Measurements from ENCODE around the gene SND1.

The SND1 gene

DNA sequence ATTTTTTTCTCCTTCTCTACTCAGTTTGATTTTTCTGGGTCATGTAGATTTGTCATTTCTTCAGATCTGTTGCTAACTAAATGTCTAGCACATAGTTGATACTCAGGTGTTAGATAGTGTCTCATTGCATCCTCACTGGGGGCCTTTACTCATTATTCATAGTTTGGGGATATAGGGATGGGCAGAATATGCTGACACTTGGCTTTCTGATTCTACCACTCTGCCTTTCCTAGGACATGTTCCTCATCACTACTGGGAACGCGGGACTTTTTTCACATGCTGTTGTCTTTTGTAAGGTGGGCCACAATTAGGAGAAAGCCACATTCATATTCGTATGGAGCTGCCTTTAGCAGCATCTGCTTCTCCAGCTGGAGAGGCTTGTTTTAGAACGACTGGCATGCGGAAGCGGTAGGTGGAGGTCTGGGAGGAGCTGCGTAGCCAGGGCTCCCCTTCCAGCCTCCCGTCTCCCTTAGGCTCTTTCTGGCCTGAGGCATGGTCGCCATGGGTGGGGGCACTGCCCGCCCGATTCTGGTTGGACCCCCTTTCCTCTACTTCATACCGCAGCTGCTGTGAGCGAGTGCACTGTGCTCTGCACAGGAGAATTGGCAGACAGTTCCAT, 78.8 kb downstream of the SND1 start:
- DNase-seq (ENCODE audit: low spot score), result no peak

DNA sequence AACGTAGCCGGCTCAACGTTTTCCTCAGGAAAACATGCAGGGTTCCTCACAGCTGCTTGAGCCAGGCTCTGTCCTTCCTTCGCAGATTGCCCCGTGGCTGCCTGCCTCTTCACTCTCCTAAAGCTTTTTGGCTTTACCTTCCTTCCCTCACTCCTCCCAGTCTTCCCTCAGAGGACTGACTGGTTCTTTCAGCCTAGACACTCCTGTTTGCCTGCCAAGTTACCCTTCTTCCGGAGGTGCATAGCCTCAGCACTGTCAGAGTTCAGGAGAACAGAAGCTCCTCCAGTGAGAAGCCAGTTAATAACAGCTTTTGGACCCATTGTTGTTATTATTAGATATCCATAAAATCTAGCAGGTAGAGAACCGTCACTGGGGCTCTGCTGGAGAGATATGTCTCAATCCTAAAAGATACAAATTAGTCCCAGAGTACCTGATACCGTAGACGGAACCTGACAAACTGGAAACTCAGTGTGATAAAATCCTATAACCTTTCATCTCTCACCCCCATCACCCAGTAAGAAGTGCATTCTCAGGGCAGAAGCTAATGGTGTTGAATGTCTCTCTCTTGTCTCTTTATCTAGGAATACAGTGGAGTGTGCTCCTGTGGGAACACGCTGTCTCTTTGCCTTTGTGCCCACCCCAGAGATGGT, 79.6 kb downstream of the SND1 start:
- no peak for DNase-seq (ENCODE audit: low spot score)

DNA sequence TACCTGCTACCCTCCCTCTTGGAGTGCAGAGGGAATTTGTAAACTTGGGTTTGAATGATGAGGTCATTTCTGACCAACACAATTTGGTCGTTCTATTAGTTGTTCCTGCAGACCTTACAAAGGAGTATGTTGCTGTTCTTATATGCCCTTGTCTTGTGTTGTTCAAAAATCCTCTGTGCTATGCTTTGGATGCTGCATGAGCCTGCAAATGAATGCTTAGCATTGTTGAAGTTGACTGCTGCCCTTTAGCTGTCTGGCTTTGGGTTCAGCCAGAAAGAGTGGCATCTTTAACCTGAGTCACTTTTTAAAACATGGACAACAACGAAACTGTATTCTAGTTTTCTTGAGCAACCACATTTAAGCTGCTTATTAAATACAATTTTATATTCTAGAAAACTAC, 80.3 kb downstream of the SND1 start:
- DNase-seq (ENCODE audit: low spot score), result no peak

GRCh38 chr7:127733986-127734385, 82.0 kb downstream of the SND1 start:
- DNase-seq (ENCODE audit: low spot score), result no peak

DNA sequence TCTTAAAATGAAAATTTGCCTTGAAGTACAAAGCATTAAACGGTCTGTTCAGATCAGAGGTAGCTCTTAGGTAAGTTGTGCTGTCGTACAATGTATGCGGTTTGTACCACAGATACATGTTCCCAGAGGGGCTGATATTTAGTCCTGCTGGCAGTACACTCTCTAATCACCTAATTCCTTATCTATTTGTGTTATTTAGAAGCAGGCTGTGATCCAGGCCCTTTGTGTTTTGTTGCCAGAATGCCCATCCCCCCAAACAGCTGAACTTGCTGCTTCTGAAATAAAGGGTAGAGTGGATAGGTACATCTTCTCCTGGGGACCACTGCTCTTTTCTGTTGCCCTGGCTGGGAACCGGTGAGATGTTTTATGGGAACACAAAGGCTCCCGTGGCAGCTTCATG, 84.5 kb downstream of the SND1 start:
- no peak for DNase-seq (ENCODE audit: low spot score)

GRCh38 chr7:127738859-127739258, 86.9 kb downstream of the SND1 start:
- no peak for DNase-seq (ENCODE audit: low spot score)

DNA sequence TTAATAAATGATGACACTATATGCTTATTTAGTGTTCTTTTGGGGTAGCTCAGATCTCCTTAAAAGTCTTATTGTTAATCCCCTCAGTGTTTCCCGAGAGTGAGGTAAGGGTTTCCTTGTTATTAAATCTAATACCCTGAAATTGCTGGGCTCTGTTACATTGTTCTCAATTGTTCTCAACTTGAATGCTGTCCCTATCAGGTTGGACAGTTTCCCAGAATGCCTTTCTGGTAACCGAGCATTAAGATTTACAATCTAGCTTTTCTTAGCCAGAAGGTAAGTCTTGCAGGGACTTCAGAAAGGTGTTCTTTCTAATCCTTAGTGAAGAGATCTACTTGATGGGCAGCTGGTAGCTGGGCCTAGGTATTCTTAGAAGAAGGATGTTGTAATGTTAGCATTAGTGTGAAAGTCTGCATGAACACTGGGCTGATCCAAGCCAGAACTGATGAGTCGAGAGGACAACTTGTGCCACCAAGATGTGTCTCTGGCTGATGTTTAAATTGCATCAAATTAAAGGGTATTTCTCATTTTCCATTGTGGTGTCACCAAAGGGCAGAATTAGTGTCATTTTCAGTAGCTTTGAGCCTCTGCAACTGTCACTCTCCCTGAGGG, 89.9 kb downstream of the SND1 start:
- no peak for DNase-seq (ENCODE audit: low spot score)

- no peak for DNase-seq (ENCODE audit: low spot score)
Observed at GRCh38 chr7:127745445-127745844, 93.5 kb downstream of the SND1 start.

DNA sequence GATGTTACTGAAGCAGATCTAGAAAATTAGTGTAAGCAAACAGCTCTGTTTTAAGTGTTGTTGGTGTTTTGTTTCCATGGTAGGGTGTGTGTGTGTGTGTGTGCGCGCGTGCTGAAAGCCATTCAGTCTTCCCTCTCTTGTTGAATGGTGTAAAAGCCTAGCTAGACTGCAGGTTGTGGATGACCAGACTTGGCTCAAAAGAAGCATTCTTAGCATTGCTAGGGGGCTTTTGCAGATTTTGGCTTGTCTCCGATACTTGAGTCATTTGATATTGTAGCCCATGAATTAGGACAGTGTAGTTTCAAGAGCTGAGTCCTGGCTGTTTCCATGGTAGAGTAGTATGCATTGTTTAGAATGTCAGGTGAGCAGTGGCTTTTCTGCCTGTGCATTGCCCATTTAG, 99.1 kb downstream of the SND1 start:
- no peak for DNase-seq (ENCODE audit: low spot score)

DNA sequence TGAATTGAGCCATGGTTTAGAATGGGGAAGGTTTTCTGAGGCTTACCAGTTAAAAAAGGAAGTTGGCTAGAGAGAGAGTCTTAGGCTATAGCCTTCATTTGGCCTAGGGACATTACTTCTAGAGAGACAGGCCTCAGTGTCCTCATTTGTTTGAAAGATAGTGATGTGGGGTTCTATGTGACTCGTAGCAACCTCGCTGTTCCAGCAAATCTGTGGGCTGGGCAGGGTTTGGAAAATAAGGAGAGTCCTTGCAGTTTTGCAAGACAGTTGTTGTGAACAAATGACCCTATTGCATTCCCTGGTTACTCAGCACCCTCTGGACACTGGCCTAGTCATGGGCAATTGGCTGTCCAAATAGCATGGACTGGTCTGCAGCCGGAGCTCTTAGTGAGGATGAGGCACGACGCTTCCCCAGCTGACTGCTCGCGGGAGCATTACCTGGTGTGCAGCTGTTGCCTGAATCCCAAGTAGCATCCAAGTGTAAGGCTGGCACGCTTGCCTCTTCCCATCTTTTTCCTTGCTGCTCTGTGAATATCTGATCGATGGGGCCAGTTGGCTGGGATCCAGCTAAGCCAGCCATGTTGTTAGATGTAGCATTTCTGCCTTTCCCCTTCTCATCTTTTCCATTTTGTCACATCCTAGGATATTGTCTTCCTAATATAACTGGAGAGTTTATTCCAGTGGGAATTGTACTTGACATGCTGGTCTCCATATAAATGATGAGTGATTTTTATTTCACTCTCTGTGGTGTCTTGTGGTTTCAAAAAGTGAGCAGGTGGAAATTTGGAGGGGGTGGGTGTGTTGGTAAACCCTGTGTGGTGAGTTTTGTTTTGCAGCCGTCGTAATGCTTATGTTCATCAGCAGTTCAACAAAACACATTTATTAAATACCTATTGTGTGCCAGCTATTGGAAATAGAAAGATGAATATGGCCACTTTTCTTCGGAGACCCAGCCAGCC, 99.8 kb downstream of the SND1 start:
- no peak for DNase-seq (ENCODE audit: low spot score)

DNA sequence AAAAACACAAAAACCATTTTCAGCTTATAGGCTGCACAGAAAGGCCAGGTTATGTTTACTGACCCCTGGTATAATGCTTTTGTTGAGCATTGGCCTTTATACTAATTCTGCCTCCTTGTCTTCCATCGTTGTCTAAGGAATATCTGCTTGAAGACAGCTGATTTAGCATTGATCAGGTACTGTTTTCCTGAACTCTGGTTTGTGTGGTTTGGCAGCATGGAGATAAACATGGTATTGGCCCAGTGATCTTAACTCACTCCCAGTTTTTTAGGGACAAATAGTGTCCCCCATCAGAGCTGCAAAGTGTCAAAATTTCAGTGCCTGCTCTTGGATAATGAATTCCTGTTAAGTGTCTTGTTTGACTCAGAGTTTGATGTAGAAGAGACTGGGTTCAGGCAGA, 100.8 kb downstream of the SND1 start:
- DNase-seq (ENCODE audit: low spot score), result no peak

DNA sequence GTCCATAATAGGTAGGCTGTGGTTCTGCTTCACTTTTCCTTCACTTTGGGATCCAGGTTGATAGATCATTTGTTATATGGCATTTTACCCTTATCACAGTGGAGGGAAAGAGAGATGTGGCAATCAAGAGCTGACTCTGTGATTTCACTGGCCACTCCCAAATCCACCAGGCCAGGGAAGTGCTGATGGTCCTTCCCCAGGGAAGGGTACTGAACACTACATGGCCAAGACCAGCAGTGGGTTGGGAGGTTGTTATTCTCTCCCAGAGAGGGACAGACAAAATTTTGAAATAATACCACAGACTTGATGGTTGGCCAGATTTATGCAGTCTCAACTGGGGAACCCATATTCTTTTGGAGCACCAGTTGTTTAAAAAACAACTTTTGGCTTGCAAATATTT, 102.5 kb downstream of the SND1 start:
- no peak for DNase-seq (ENCODE audit: low spot score)

- no peak for DNase-seq (ENCODE audit: low spot score)
Observed at GRCh38 chr7:127755521-127755920, 103.5 kb downstream of the SND1 start.

DNA sequence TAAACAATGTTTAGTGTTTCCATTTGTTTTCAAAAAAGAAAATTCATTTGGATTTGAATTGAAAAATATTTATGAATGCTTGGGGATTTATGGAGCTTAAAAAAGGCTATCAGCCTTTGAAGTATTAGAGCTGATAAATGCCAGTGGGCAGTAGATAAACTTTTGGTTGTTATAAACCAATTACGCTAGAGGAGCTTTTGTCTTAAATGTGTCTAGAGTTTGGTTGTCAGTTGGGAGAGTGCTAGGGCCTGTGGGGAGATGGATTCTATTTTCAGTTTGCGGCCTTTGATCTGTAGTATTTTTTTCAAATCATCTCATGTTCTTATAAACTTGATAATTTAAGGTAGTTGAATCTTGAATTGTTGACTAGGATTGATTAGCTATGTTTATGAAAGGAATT, 104.0 kb downstream of the SND1 start:
- no peak for DNase-seq (ENCODE audit: low spot score)

DNA sequence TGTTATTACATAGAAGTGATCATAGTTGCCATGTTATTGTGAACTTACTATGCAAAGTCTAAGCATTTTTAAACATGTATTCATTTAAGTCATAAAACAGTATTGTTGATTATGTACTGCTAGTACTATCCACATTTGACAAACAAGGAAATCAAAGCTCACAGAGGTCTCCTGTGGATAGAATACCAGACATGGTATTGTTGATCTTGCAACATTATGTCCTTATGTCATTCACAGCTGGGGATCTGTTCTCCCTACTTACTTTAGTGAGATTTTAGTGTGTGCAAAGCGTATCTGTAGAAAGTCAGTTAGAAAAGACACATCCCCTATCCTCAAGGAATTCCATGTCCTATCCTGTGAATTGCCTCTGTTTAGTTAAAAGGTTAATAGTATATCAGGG, 106.1 kb downstream of the SND1 start:
- DNase-seq (ENCODE audit: low spot score), result no peak

DNA sequence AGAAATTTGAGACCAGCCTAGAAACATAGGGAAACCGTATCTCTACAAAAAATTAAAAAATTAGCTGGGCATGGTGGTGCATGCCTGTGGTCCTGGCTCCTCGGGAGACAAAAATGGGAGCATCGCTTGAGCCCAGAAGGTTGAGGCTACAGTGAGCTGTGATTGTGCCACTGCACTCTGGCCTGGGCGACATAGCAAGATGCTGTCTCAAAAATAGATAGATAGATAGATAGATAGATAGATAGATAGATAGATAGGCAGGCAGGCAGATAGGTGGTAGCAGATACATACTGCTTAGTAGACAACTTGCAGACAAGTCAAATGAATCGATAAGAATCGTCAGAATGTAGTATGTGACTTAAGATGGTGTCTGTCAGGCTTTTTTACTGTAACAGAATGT, 106.9 kb downstream of the SND1 start:
- no peak for DNase-seq (ENCODE audit: low spot score)

GRCh38 chr7:127759945-127760421, 108.0 kb downstream of the SND1 start:
- no peak for DNase-seq (ENCODE audit: low spot score)

DNA sequence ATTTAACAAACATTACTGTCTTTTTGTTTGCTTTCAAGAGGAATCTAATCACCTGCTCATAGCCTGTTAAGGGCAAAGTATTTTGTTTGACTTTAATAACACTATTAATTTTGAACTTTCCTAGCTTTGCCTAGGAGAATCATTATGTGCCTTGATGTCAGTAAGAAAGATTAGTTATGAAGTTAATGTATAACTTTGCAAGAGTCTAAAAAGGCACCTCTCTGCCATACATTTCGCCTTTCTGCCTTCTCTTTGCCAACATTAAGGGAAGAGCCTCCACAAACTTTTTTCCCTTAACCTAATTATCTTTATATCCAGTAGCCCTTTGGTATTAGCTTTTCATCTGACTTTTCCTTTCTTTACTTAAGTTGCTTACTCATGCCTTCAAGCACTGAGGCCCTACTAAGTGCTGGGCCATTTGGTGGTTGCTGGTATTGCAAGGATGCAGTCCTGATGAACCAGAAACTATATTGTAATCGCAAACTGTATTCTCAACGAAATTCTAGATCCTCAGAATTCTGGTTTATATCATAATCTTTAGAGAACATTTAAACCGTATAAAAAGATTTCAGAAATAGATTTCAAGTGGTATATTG, 108.5 kb downstream of the SND1 start:
- DNase-seq (ENCODE audit: low spot score), result no peak

DNA sequence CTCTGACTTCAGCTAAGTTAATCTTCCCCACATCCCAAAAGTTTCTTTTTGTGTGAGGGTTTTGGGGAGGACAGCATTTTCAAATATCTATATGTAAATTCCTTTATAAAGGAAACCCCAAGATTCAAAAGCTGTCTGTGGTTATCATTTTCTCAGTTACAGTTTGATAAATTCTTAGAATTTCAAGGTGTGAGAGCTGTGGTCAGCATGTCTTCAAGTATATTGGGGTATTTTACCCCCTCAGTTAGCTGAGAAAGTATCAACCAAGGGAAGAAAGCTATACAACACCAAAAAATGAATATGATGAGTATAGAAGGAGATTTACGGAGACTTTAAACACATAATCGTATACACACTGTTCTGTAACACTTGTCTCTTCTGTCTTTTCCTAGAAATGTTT, 109.2 kb downstream of the SND1 start:
- DNase-seq (ENCODE audit: low spot score), result no peak

DNA sequence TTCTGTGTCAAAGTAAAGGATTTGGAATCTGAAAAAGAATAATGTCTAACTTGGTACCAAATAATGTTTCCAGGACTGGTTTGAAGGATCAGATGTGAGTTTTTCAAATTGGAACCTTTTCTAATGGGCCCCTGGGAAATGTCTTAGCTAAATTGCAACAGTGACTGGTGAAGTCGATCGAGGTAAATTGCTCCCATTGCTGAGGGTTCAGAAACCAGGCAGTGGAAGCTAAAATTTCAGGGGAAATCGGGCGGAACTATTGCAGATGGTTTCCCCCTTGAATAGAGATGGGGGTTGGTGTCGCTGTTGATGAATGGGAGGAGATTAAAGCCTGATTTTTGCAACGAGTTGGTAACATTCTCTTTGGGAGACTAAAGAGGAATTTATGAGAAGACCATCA, 112.7 kb downstream of the SND1 start:
- DNase-seq (ENCODE audit: low spot score), result no peak

- DNase-seq (ENCODE audit: low spot score), result no peak
Observed at GRCh38 chr7:127765150-127765549, 113.2 kb downstream of the SND1 start.

DNA sequence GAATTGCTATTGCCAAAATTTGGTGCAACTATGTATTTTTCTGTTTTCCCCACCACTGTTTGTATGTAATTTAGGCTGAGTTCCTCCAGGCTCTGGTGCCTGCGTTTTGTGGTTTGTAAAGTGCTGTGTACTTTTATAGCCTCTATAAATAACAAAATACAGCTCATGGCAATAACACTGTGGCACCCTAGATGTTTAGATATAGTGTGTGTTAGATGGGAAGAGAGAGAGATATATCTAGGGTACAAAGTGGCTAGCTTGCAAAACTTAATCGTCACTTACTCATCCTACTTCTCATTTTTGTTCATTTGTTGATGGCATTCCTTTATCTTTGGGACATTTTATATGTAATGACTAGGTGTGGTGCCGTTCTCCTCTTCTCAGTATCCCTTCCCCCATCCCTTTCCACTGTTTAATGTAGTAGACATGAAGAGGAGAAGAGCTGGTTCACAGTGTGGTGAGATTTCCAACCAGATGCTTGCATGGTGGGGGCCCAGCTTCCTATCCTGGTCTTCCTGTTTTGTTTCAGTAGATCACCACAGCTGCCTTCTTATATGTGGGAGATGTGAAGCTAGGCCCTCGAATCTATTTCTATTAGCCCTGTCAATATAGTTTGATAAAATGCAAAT, 115.0 kb downstream of the SND1 start:
- DNase-seq (ENCODE audit: low spot score), result no peak

Data from RKO (cell line).